ENCODE measurements around the gene PRR14L.
A peak's percentile ranks its signal among the peaks of the same experiment; 100 is the strongest.
"Not testable (repeated sequence)": the region's sequence is repeated elsewhere in the genome, so short reads cannot be mapped to it uniquely, and the experiment has no call there.

The PRR14L gene

GRCh38 chr22:31739795-31740201 is 10.1 kb downstream of the PRR14L start:
- DNase-seq = no peak

- DNase-seq = no peak
These were observed 11.4 kb downstream of the PRR14L start for GRCh38 chr22:31738566-31738965.

GRCh38 chr22:31737932-31738331 is 12.0 kb downstream of the PRR14L start:
- DNase-seq = no peak

GRCh38 chr22:31736458-31736857 is 13.5 kb downstream of the PRR14L start:
- DNase-seq = no peak

- DNase-seq = peak; percentile 79
These were observed 15.4 kb downstream of the PRR14L start for GRCh38 chr22:31734512-31734911.

- no peak for DNase-seq
These were observed 16.3 kb downstream of the PRR14L start for GRCh38 chr22:31733580-31734079.

GRCh38 chr22:31732089-31732829 is 17.7 kb downstream of the PRR14L start:
- DNase-seq = no peak

- no peak for DNase-seq
These were observed 19.6 kb downstream of the PRR14L start for GRCh38 chr22:31730344-31730711.

- DNase-seq = no peak
These were observed 21.1 kb downstream of the PRR14L start for GRCh38 chr22:31728857-31729256.

- DNase-seq = no peak
These were observed 23.2 kb downstream of the PRR14L start for GRCh38 chr22:31726692-31727091.

- DNase-seq = no peak
These were observed 26.2 kb downstream of the PRR14L start for GRCh38 chr22:31723723-31724122.

- no peak for DNase-seq
These were observed 30.0 kb downstream of the PRR14L start for GRCh38 chr22:31719850-31720471.

GRCh38 chr22:31715147-31715778 is 34.7 kb downstream of the PRR14L start:
- no peak for DNase-seq

GRCh38 chr22:31711226-31711625 is 38.7 kb downstream of the PRR14L start:
- not testable (repeated sequence) for DNase-seq

- DNase-seq = no peak
These were observed 42.4 kb downstream of the PRR14L start for GRCh38 chr22:31707519-31707918.

- no peak for DNase-seq
These were observed 54.5 kb downstream of the PRR14L start for GRCh38 chr22:31695423-31695822.

GRCh38 chr22:31694046-31694445 is 55.9 kb downstream of the PRR14L start:
- not testable (repeated sequence) for DNase-seq

GRCh38 chr22:31692186-31692886 is 57.6 kb downstream of the PRR14L start:
- peak; percentile 81 for DNase-seq

GRCh38 chr22:31691408-31691807 is 58.5 kb downstream of the PRR14L start:
- no peak for DNase-seq

GRCh38 chr22:31683181-31684105 is 66.5 kb downstream of the PRR14L start:
- DNase-seq = peak; percentile 37

- DNase-seq = no peak
These were observed 67.2 kb downstream of the PRR14L start for GRCh38 chr22:31682751-31683150.
